Testis (tissue), 3 donors: ENCODE data around the gene PRMT2. TPM values are rescaled to one million over a fixed set of nuclear protein-coding genes. Genes with fewer than 3 reads are reported as not detected.

Source experiments
- DNase-seq: peaks from one replicate; pipeline ENCODE4 v3.0.0-alpha.2; 2019
- H3K27ac ChIP-seq, 2 donors: fragments of 200-600 bp; sonication (generic); one replicate each; pipeline ENCODE4 v1.5.1; 2019
- H3K27me3 ChIP-seq: fragments of 200-600 bp; sonication (generic); one replicate; pipeline ENCODE4 v1.5.1; 2019
- H3K36me3 ChIP-seq: fragments of 200-600 bp; sonication (generic); one replicate; pipeline ENCODE4 v1.5.1; 2017; ENCODE audit warnings: low read depth; ENCODE audit errors: missing control alignments
- H3K4me1 ChIP-seq: fragments of 200-600 bp; sonication (generic); one replicate; pipeline ENCODE4 v1.5.1; 2019
- H3K4me3 ChIP-seq, 2 donors: fragments of 200-600 bp; sonication (generic); one replicate each; pipeline ENCODE4 v1.5.1; 2017 to 2019
- H3K9me3 ChIP-seq: fragments of 200-600 bp; sonication (generic); one replicate; pipeline ENCODE4 v1.5.1; 2017
- CTCF ChIP-seq, 3 experiments: fragments of 450-650 bp in 2 of 3; fragments of 200-600 bp in 1 of 3; sonication (generic) in 1 of 3; IDR thresholded peaks; one replicate each; pipeline ENCODE4 v1.5.1; 2016 to 2019; ENCODE audit warnings: antibody characterized with exemption in 3 of 3, mild to moderate bottlenecking in 2 of 3, moderate library complexity in 1 of 3
- POLR2A ChIP-seq: fragments of 450-650 bp; IDR thresholded peaks from one replicate; pipeline ENCODE4 v1.6.1; 2017; ENCODE audit warnings: antibody characterized with exemption, mild to moderate bottlenecking, moderate library complexity
- WGBS, 2 donors: methylation state at CpG; one replicate each; pipeline ENCODE4 v1.1.5; 2018; 5-methylcytosine and 5-hydroxymethylcytosine counted together
- intact Hi-C: fragments of 100-400 bp; cut with DNase I; formaldehyde crosslinking; loops from one replicate; pipeline ENCODE4 v1.15.1; 2023; ENCODE audit warnings: low total_unique reads
- polyA plus RNA-seq: library from polyadenylated mRNA; stranded (reverse); fragments of 350-450 nt; fragmentation: Illumina TruSeq; extraction: RNeasy Lipid Tissue Mini Kit (QIAGEN cat#74804); gene quantifications from one replicate; pipeline ENCODE4 v1.2.3, GENCODE V29; 2014; ENCODE audit warnings: low read depth, low replicate concordance; ENCODE audit not compliant: insufficient read depth
- total RNA-seq, 2 donors: library from RNA; depleted of rRNA; stranded (reverse); fragments of >200 nt; gene quantifications; one replicate each; pipeline ENCODE4 v1.2.3, GENCODE V29; 2016

The PRMT2 gene
- total and polyA plus RNA-seq, 3 donors from 2014 or later: 59.4 to 88.9 (median 81.6) TPM

GRCh38 chr21:46645840-46646239 lies 10.4 kb downstream of the PRMT2 start:
- Histone ChIP-seq H3K27me3 (no peaks in the 10 kb centered on the region), H3K4me1 (no peaks in the 10 kb centered on the region), H3K9me3 (no peaks in the 10 kb centered on the region), H3K27ac (no peak overlapping the region), H3K4me3 (no peak overlapping the region), H3K36me3 (no peaks in the 10 kb centered on the region)
- TF ChIP-seq POLR2A (no peak), CTCF (IDR thresholded peaks at IDR 0.05) (no peak)
- no peak for DNase-seq
- intact Hi-C loops: no loop called here
- 93 to 98% methylated on average over 5 of the region's 5 CpGs for WGBS, 2 donors

GRCh38 chr21:46646541-46647154 lies 11.2 kb downstream of the PRMT2 start:
- Histone ChIP-seq H3K27ac (no peak overlapping the region), H3K27me3 (no peaks in the 10 kb centered on the region), H3K36me3 (no peaks in the 10 kb centered on the region), H3K4me1 (peaks cover 5% of the 10 kb centered on the region), H3K4me3 (no peak overlapping the region), H3K9me3 (no peaks in the 10 kb centered on the region)
- DNase-seq: no peak
- 92 to 95% methylated on average over 9 of the region's 9 CpGs for WGBS, 2 donors
- intact Hi-C loops: no loop called here
- no peak for TF ChIP-seq POLR2A
- no peak for TF ChIP-seq CTCF (IDR thresholded peaks at IDR 0.05)

GRCh38 chr21:46648539-46648938 lies 13.1 kb downstream of the PRMT2 start:
- WGBS, 2 donors: 92 to 94% methylated on average over 18 to 27 of the region's 27 CpGs
- H3K27me3 ChIP-seq: no peaks in the 10 kb centered on the region
- H3K27ac ChIP-seq: no peak overlapping the region
- H3K4me1 ChIP-seq: peaks cover 15% of the 10 kb centered on the region
- intact Hi-C loops: no loop called here
- no peak for TF ChIP-seq POLR2A
- no peak for TF ChIP-seq CTCF (IDR thresholded peaks at IDR 0.05)
- no peak for DNase-seq
- no peaks in the 10 kb centered on the region for H3K36me3 ChIP-seq
- no peak overlapping the region for H3K4me3 ChIP-seq
- H3K9me3 ChIP-seq: no peaks in the 10 kb centered on the region

- 94 to 95% methylated on average over 19 of the region's 19 CpGs for WGBS, 2 donors
- peaks cover 16% of the 10 kb centered on the region for H3K4me1 ChIP-seq
- H3K9me3 ChIP-seq: no peaks in the 10 kb centered on the region
- H3K27me3 ChIP-seq: no peaks in the 10 kb centered on the region
- intact Hi-C loops: no loop called here
- no peak for DNase-seq
- TF ChIP-seq POLR2A: no peak
- no peak for TF ChIP-seq CTCF (IDR thresholded peaks at IDR 0.05)
- H3K36me3 ChIP-seq: no peaks in the 10 kb centered on the region
- H3K27ac ChIP-seq: no peak overlapping the region
- no peak overlapping the region for H3K4me3 ChIP-seq
Observed at GRCh38 chr21:46649356-46649755, 13.9 kb downstream of the PRMT2 start.

- intact Hi-C loops: no loop called here
- DNase-seq: peak; percentile 78
- TF ChIP-seq CTCF (IDR thresholded peaks at IDR 0.05): no peak
- TF ChIP-seq POLR2A: no peak
- Histone ChIP-seq H3K36me3 (no peaks in the 10 kb centered on the region), H3K27ac (no peak overlapping the region), H3K4me3 (no peak overlapping the region), H3K27me3 (no peaks in the 10 kb centered on the region), H3K4me1 (peaks cover 16% of the 10 kb centered on the region), H3K9me3 (no peaks in the 10 kb centered on the region)
- 64 to 82% methylated on average over 11 to 14 of the region's 14 CpGs for WGBS, 2 donors
Observed at GRCh38 chr21:46650476-46651098, 15.1 kb downstream of the PRMT2 start.
